HepG2 (cell line): Measurements from ENCODE around the gene MYOM1. TPM values are rescaled to one million over a fixed set of nuclear protein-coding genes. Genes with fewer than 3 reads are reported as not detected.

Experiments used
- AGO2 ChIP-seq: fragments of 200-400 bp; formaldehyde crosslinking; optimal IDR thresholded peaks from 2 replicates; pipeline ENCODE3; 2017; ENCODE audit warnings: mild to moderate bottlenecking, low read depth, low read length, moderate library complexity
- CHCHD3 ChIP-seq: sonication (generic); formaldehyde crosslinking; IDR thresholded peaks from 2 replicates; pipeline ENCODE4 v1.8.0; 2022; ENCODE audit warnings: mild to moderate bottlenecking, missing genetic modification reagents, moderate library complexity
- CHD2 ChIP-seq: IDR thresholded peaks from 2 replicates; pipeline ENCODE4 v1.6.1; 2011; ENCODE audit warnings: low read depth, low read length, improper control_type of control experiment
- KDM2A ChIP-seq: sonication (generic); formaldehyde crosslinking; IDR thresholded peaks from 2 replicates; pipeline ENCODE4 v1.4.0; 2020; ENCODE audit warnings: low read depth, missing genetic modification reagents, borderline replicate concordance
- MEIS2 ChIP-seq: sonication (generic); formaldehyde crosslinking; IDR thresholded peaks from 2 replicates; pipeline ENCODE4 v1.9.0; 2021; ENCODE audit warnings: mild to moderate bottlenecking, missing genetic modification reagents
- PAWR ChIP-seq: sonication (generic); formaldehyde crosslinking; IDR thresholded peaks from 2 replicates; pipeline ENCODE4 v1.4.0; 2020; ENCODE audit warnings: missing genetic modification reagents, mild to moderate bottlenecking, borderline replicate concordance
- SALL2 ChIP-seq: sonication (generic); formaldehyde crosslinking; IDR thresholded peaks from 2 replicates; pipeline ENCODE4 v1.8.1; 2023; ENCODE audit warnings: mild to moderate bottlenecking, missing genetic modification reagents, inconsistent platforms
- SAP130 ChIP-seq: IDR thresholded peaks from 2 replicates; pipeline ENCODE4 v1.6.1; 2016; ENCODE audit warnings: low read depth
- SP1 ChIP-seq, 2 experiments: fragments of 450-650 bp in 1 of 2; sonication (generic) in 1 of 2; formaldehyde crosslinking in 1 of 2; IDR thresholded peaks; 2 replicates each; pipeline versions ENCODE4 v1.4.0 to v1.6.1; 2016 to 2020; ENCODE audit warnings: missing genetic modification reagents in 1 of 2
- TARDBP ChIP-seq: sonication (generic); formaldehyde crosslinking; IDR thresholded peaks from 2 replicates; pipeline ENCODE4 v1.8.0; 2022; ENCODE audit warnings: mild to moderate bottlenecking, missing genetic modification reagents
- UBTF ChIP-seq: sonication (generic); formaldehyde crosslinking; IDR thresholded peaks from 2 replicates; pipeline ENCODE4 v1.4.0; 2020; ENCODE audit warnings: mild to moderate bottlenecking, missing genetic modification reagents
- YEATS4 ChIP-seq: sonication (generic); formaldehyde crosslinking; IDR thresholded peaks from 2 replicates; pipeline ENCODE4 v1.4.0; 2020; ENCODE audit warnings: missing genetic modification reagents, borderline replicate concordance
- ZKSCAN8 ChIP-seq: IDR thresholded peaks from 2 replicates; pipeline ENCODE4 v1.6.1; 2016; ENCODE audit warnings: borderline replicate concordance, missing genetic modification reagents, missing compliant biosample characterization
- ZNF143 ChIP-seq: sonication (generic); formaldehyde crosslinking; IDR thresholded peaks from 2 replicates; pipeline ENCODE4 v1.4.0; 2020; ENCODE audit warnings: missing genetic modification reagents
- ZNF263 ChIP-seq: sonication (generic); formaldehyde crosslinking; IDR thresholded peaks from 2 replicates; pipeline ENCODE4 v1.4.0; 2020; ENCODE audit warnings: missing genetic modification reagents
- ZNF354B ChIP-seq: sonication (generic); formaldehyde crosslinking; IDR thresholded peaks from 2 replicates; pipeline ENCODE4 v1.8.0; 2022; ENCODE audit warnings: mild to moderate bottlenecking, missing genetic modification reagents
- ZNF607 ChIP-seq: sonication (generic); formaldehyde crosslinking; IDR thresholded peaks from 2 replicates; pipeline ENCODE4 v1.5.1; 2020; ENCODE audit warnings: missing genetic modification reagents, mild to moderate bottlenecking, borderline replicate concordance
- ZNF687 ChIP-seq: sonication (generic); formaldehyde crosslinking; IDR thresholded peaks from 2 replicates; pipeline ENCODE4 v1.5.1; 2020; ENCODE audit warnings: mild to moderate bottlenecking, missing genetic modification reagents, moderate library complexity
- ZNF816 ChIP-seq: sonication (generic); formaldehyde crosslinking; IDR thresholded peaks from 2 replicates; pipeline ENCODE4 v1.8.0; 2022; ENCODE audit warnings: missing genetic modification reagents, mild to moderate bottlenecking, borderline replicate concordance
- ZSCAN21 ChIP-seq: sonication (generic); formaldehyde crosslinking; IDR thresholded peaks from 2 replicates; pipeline ENCODE4 v1.8.0; 2022; ENCODE audit warnings: mild to moderate bottlenecking, missing genetic modification reagents, moderate library complexity, borderline replicate concordance
- polyA plus RNA-seq, 8 experiments: library from polyadenylated mRNA; depleted of rRNA in 3 of 8; stranded (reverse) in 7 of 8; unstranded in 1 of 8; fragments of >200 nt; fragmentation: Illumina TruSeq in 4 of 8; extraction: Trizol in 4 of 8; gene quantifications; 2 replicates each; pipeline versions ENCODE4 v1.2.1 to v1.2.3, GENCODE V29; 2011 to 2016; ENCODE audit warnings: low read depth in 4 of 8, missing spikeins in 1 of 8, mixed read lengths in 1 of 8; ENCODE audit not compliant: insufficient read depth in 1 of 8
- total RNA-seq, 5 experiments: library from RNA; depleted of rRNA; stranded (reverse); fragments of >200 nt; fragmentation: Illumina TruSeq; extraction: Trizol; gene quantifications; 2 replicates each; pipeline ENCODE4 v1.2.3, GENCODE V29; 2016; ENCODE audit warnings: low read depth in 1 of 5
- TF ChIP-seq, protein P1 (sequence below): sonication (generic); formaldehyde crosslinking; IDR thresholded peaks from 2 replicates; pipeline ENCODE4 v1.8.0; 2022; ENCODE audit warnings: mild to moderate bottlenecking, missing genetic modification reagents

MYOM1 gene
- total and polyA plus RNA-seq, 2 of the 13 experiments (the other 11 are each of a cell fraction or from before 2014, with no cell fraction given) = 0.46 to 0.98 TPM

- TF ChIP-seq KDM2A (CRISPR knock-in tag) (no peak), SALL2 (CRISPR knock-in tag) (peak; percentile 20; the same call in 1 of the 2 replicates), ZSCAN21 (CRISPR knock-in tag) (peak; percentile 36; the same call in 1 of the 2 replicates), ZNF354B (0 out of 2 replicates have a peak, but pooled peaks have one; percentile 31), AGO2 (peak; percentile 81), SAP130 (CRISPR knock-in tag) (peak; percentile 14), UBTF (CRISPR knock-in tag) (peak; percentile 38; the same call in 1 of the 2 replicates), ZNF143 (CRISPR knock-in tag) (no peak), ZNF607 (CRISPR knock-in tag) (peak; percentile 38; the same call in 1 of the 2 replicates), SP1 (IDR thresholded peaks at IDR 0.05) (no peak), SP1 (CRISPR knock-in tag; IDR thresholded peaks at IDR 0.05) (no peak), ZNF816 (CRISPR knock-in tag) (peak; percentile 20; the same call in 1 of the 2 replicates), MEIS2 (CRISPR knock-in tag) (peak; percentile 43; the same call in 1 of the 2 replicates), ZNF687 (CRISPR knock-in tag) (peak; percentile 20; the same call in 1 of the 2 replicates), ZNF263 (peak; percentile 62; the same call in 1 of the 2 replicates), TARDBP (CRISPR knock-in tag) (0 out of 2 replicates have a peak, but pooled peaks have one; percentile 9), CHCHD3 (CRISPR knock-in tag) (0 out of 2 replicates have a peak, but pooled peaks have one; percentile 3), PAWR (CRISPR knock-in tag) (no peak), ZKSCAN8 (CRISPR knock-in tag) (no peak), YEATS4 (CRISPR knock-in tag) (no peak), CHD2 (peak; percentile 84; the same call in 1 of the 2 replicates)
- TF ChIP-seq, protein P1, sequence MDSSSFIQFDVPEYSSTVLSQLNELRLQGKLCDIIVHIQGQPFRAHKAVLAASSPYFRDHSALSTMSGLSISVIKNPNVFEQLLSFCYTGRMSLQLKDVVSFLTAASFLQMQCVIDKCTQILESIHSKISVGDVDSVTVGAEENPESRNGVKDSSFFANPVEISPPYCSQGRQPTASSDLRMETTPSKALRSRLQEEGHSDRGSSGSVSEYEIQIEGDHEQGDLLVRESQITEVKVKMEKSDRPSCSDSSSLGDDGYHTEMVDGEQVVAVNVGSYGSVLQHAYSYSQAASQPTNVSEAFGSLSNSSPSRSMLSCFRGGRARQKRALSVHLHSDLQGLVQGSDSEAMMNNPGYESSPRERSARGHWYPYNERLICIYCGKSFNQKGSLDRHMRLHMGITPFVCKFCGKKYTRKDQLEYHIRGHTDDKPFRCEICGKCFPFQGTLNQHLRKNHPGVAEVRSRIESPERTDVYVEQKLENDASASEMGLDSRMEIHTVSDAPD (CRISPR knock-in tag) = no peak
These were observed 42.7 kb upstream of the MYOM1 start (continued) for GRCh38 chr18:3262234-3263131.
